Stimulated activated CD4-positive, alpha-beta T cell treated with anti-CD3 and anti-CD28 coated beads, Interleukin-15, amount 100 ng/mL, for 24 hours (primary cell): ENCODE data around the gene SGSH.
"Not testable (repeated sequence)": the region's sequence is repeated elsewhere in the genome, so short reads cannot be mapped to it uniquely, and the experiment has no call there.

Experiments
- DNase-seq: peaks from one replicate; pipeline ENCODE4 v3.0.0-alpha.2; 2020

The SGSH gene

DNA sequence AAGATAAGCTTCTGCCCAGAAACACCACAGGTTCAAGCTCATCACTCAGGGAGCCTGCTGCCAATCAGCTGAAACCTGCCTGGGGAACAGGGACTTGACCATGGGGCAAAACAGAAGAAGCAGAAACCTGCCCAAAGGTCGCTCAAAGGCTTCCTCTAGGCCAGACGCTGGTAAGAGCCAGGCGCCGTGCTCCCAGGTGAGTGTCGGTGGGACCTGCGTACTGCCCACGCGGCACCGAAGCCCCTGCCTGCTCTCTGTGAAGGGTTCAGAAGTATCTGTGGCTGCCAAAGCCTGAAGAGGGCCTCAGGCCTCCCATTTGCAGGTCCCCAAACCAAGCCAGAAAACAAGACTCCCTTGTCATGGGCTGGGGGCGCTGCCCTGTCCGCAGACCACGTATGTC is 10.4 kb downstream of the SGSH start:
- no peak for DNase-seq

DNA sequence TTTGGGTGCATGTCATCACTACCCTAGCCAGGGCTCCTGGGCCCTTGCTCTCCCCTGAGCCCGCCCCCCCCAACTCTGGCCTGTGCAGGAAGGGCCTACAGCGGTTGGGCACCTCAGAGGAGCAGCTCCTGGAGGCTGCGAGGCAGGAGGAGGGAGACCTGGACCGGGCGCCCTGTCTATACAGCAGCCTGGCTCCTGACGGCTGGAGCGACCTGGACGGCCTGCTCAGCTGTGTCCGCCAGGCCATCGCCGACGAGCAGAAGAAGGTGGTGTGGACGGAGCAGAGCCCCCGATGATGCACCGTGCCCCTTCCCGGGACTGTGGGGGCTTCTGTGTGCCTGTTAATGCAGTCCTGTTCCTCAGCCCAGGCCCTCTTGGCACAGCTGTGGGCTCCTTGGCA is 12.1 kb downstream of the SGSH start:
- DNase-seq: no peak

DNA sequence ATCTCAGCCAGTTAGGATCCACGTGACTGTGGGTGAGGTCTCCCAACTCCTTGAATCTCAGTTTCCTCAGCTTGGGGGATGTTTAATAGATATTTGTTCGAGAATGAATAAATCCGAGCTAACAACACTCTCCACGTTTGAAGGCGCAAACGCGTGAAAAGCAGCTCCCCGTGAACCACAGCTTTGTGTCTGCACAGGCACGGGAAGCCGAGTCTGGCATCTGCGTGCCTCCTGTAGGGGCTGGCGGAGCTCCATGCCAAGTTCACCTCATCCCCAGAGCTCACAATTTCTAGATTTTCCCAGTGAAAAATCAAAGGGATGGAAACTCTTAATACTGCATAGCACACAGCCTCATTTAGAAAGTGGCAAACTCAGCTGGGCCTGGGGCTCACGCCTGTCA is 14.3 kb downstream of the SGSH start:
- DNase-seq: no peak

DNA sequence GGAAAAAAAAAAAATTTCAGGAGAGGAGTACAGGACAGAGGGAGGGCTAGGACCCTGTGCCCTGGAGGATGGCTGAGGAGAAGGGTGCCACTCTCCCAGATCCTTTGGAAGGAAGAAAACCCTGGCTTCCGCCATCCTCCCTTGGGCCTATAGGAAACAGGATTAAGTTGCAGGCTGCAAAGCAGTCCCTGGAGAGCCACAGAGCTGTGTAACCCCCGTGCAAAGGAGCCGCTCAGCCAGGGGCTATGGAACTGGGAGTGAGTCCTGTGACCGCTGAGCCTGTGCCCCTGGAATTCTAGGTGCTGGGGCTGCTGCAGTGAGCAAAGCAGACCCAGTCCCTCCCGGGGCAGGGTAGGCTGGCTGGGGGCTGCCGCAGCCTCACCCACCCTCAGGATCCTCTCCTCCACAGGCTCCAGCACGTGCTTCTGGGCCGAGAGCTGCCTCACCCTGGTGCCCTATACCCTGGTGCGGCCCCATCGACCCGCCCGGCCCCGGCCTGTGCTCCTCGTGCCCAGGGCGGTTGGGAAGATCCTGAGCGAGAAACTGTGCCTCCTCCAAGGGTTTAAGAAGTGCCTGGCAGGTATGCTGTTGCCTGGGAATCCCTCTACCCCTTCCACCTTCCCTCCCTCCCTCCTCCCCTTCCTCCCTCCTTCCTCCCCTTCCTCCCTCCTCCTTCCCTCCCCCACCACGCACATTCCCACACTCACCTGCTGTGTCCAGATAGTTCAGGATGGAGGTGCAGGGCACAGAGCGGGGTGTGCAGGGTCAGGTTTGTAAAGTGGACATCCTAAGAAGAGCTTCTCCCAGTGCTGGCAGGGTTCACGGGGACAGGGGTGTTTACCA is 15.3 kb downstream of the SGSH start:
- no peak for DNase-seq

DNA sequence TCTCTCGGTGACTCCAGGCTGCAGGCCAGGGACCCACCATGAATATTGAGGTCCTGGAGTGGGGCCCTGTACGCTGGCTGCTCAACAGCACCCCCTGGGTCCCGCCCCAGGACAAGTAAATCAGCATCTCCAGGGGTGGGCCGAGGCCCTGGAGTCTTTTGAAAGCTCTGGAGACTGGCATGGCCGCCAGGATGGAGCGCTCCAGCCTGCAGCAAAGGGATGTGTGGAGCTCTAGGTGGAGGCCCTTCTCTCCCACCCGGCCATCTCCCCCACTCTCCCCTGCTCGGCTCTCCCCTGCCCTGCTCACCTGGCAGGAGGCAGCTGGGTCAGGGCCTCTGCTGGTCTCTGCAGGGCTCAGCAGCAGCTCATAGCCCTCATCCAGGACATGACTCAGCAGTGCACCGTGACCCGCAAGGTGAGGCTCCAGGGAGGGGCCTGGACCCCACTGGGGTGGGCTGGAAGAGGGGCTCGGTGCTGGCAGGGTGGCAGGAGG is 16.6 kb downstream of the SGSH start:
- no peak for DNase-seq

DNA sequence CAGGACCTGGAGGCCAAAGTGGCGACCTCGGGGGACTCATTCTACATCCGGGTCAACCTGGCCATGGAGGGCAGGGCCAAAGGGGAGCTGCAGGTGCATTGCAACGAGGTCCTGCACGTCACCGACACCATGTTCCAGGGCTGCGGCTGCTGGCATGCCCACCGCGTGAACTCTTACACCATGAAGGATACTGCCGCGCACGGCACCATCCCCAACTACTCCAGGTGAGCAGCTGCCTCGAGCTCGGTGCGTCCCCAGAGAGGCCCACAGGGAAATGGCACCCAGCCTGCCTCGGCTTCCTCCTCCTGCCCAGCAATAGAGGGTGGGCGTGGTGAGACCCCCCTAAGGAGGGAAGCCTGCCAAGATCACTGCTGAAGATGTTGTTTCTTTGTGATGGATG is 17.9 kb downstream of the SGSH start:
- no peak for DNase-seq

DNA sequence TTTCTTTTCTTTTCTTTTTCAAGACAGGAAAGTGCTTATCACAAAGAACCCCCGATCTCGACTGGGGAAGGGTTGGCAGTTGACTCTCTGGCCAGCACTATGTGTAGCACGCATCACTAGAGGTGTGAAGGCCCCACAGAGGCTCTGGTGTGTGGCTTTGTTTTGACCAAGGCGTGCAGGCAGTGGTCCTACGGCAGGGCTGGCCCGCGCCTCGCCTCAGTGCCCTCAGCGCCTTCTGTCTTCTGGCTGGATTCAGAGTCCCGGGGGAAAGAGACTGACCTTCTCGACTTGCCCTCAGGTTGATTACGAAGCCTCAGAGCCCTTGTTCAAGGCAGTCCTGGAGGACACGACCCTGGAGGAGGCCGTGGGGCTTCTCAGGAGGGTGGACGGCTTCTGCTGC is 18.7 kb downstream of the SGSH start:
- DNase-seq: no peak

DNA sequence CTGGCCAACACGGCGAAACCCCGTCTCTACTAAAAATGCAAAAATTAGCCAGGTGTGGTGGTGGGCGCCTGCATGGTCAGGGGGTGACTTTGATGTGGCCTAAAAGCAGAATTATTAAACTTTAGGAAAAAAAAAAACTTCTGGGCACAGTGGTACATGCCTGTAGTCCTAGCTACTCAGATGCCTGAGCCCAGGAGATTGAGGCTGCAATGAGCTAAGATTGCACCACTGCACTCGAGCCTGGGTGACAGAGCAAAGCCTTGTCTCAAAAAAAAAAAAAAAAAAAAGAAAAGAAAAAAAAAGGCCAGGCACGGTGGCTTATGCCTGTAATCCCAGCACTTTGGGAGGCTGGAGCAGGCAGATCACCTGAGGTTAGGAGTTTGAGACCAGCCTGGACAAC is 20.8 kb downstream of the SGSH start:
- DNase-seq: not testable (repeated sequence)

DNA sequence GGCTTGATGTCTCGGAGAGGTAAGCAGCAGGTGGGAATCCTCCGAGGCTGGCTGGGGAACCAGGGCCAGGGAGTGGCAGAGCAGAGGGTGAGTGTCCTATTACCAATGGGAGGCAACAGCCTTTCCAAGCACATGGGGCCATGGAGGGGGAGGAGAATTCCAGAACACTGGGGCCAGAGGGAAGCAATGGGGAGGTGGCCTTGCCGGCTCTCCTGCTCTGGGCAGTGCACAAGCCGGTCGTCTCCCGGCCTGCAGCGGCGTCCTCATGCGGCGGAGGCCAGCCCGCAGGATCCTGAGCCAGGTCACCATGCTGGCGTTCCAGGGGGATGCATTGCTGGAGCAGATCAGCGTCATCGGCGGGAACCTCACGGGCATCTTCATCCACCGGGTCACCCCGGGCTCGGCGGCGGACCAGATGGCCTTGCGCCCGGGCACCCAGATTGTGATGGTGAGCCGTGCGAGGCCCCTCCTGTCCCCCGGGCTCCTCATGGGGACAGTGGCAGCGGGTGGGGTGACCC is 21.9 kb downstream of the SGSH start:
- no peak for DNase-seq

DNA sequence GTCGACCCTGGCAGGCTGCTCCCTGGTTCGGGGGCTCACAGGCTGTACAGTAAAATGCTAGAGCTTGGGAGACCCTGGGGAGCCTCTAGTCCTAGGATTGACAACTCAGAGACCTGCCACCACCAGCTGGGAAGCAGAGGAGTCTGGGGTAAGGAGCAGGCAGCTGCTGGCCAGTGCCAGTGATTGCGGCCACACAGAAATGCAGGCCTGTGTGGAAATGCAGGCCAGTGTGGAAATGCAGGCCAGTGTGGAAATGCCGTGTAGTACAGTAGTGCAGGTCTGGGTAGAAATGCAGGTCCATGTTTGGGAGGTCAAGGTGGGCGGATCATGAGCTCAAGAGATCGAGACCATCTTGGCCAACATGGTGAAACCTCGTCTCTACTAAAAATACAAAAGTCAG is 23.5 kb downstream of the SGSH start:
- no peak for DNase-seq

DNA sequence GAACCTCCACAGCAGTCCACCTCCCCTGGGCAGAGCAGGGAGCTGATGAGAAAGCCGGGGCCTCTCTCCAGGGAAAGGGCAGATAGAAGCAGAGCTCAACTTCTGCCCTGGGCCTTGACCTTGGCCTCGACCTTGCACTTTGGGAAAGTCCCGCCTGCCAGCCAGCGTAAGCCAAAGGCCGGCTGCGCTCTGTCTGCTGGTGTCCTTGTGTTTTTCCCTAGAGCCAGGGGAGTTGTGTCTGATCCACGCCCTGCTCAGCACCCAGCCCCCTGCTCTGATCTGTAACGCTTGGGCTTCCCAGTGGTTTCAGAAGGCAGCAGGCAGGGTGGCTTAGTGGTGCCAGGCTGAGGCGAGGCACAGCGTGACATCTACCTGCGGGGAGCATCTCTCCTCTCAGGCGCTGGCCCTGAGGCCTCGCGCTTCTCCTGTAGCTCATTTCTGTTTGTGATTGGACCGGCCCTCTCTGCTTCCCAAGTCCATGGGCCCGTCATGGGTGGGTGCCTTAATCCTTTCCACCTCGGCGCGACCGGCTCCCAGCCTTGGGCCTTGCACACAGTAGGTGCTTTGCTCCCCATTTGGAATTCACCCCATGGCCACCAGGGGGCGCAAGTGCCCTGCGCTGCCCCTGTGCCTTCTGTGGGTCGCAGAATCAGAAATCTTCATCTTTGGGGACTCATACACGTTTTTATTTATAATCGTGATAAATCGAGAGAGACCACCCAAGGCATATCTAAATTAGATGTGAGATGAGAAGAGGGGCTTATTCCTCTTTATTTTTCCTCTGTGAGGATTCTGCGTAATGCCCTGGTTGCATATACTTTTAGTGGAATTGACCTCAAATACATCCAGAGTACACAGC is 24.2 kb downstream of the SGSH start:
- DNase-seq: peak; percentile 57

DNA sequence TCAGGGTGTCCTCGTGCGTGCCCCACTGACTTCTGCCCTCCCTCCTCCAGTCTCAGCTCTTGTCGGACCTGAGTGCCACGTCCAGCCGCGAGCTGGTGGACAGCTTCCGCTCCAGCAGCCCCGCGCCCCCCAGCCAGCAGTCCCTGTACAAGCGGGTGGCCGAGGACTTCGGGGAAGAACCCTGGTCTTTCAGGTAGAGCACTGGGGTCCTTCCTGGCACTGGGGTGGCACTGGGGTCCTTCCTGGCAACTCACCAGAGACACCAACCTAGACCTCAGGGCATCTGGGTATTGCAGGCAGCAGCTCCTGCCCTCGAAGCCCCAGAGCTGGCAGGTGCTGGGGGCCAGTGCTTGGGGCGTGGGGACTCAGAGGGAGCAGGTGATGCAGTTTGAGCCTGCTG is 25.0 kb downstream of the SGSH start:
- DNase-seq: no peak

DNA sequence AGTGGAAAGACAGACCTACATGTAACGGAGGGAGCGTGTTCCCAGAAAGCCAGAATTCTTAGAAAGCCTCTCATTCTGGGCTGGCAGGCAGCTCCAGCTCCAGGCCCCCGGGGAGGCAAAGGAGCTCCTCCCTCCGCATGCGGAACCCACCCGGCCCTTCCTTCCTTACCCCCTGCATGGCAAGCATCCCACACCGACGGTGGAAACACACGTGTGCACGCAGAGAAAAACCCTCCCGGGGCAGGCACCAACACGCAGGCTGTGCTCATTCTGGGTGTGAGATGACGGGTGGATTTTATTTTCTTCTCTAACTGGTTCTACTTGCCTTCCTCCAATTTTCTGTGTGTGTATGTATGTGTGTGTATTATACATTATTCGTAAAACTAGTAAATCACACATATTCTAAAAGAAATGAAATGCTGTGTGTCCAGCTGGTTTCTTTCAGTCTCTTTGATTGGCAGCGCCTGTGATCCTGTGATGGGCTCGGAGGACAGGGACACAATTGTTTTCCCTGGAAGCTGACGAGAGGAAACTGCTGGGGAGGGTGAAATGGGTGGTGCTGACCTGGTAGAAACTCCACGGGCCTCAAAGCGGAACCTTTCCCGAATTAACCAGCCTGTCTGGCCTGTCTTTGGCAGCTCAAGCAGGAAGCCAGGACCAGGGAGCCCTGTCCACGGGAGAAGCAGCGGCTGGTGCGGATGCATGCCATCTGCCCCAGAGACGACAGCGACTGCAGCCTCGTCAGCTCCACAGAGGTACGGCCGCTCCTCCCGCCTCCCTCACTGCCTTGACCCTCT is 28.1 kb downstream of the SGSH start:
- no peak for DNase-seq

DNA sequence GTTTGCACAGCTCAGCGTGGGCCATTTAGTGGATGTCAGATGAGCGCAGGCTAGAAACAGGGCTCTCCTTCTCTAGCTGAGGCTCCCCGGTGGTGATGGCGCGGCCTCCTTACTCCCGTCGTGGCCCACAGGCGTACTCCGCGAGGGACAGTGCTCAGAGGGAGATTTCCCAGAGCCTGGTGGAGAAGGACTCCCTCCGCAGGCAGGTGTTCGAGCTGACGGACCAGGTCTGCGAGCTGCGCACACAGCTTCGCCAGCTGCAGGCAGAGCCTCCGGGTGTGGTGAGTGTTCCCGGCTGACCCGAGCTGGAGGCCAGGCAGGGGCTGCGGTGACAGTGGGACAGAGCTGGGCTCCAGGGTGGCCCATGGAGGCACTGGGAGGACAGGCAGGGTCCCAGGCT is 28.9 kb downstream of the SGSH start:
- DNase-seq: no peak

DNA sequence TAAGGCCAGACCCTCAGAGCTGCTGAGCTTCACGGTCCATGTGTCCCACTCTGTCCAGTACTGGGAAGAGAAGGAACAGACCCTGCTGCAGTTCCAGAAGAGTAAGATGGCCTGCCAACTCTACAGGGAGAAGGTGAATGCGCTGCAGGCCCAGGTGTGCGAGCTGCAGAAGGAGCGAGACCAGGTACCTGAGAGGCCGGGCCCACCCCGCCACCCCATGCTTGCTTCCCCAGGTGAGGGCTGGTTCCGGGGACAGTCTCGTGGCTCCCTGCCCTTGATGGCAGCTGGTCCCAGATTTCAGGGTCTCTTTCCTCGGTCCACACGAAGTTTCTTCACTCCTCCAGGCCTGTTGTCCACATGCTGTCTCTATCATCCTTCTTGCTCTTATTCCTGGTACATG is 29.4 kb downstream of the SGSH start:
- DNase-seq: no peak

DNA sequence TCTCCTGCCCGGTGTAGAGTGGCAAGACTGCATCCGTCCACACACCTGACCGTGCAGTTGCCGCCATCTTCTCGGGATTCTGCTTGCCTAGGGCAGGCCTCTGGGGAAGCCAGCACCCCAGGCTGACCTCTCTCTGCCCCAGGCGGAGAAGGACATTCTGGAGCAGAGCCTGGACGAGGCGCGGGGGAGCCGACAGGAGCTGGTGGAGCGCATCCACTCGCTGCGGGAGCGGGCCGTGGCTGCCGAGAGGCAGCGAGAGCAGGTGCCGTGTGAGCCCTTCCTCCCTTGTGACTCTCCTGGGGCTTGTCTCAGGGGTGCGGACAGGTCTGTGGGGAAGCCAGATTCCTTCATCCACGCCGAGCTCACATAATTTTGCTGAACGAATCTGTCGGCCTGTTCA is 30.5 kb downstream of the SGSH start:
- DNase-seq: no peak

DNA sequence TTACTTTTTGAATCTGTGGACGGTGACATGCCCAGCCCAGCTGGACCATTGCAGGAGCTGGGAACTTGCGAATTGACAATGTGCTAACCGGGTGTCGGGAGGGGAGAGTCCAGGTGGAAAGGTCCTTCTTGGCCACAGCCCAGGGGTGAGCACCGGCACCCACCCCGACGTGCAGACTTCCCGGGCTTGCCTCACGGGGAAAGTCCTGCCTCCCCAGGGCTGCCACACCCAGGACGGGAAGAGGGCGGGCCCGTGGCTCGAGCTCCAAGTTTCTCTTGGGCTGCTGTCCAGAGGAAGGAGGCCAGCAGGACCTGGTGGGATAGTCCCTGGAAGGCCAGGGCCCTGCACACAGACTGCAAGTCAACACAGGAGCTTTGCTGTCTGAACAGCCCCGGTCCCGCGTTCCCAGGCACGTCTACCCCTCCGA is 32.6 kb downstream of the SGSH start:
- DNase-seq: no peak

DNA sequence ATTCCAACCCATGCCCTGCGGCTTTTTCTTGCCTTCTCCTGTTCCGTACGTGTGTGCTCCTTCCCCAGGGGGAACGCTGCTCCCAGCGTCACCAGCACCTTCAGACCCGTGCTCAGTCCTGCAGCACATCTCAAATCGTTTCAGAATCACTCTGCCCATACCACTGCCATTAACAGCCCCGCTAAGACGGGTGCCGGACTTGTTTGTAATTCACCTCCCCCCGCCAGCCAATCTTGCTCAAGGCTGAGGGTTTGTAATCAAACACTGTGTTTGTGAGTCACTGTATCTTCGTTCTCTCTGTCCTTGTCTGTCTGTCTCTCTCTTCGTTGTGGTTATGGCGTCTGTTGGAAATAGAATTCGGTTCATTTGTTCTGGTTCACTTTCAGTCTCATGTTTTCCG is 33.0 kb downstream of the SGSH start:
- DNase-seq: no peak

DNA sequence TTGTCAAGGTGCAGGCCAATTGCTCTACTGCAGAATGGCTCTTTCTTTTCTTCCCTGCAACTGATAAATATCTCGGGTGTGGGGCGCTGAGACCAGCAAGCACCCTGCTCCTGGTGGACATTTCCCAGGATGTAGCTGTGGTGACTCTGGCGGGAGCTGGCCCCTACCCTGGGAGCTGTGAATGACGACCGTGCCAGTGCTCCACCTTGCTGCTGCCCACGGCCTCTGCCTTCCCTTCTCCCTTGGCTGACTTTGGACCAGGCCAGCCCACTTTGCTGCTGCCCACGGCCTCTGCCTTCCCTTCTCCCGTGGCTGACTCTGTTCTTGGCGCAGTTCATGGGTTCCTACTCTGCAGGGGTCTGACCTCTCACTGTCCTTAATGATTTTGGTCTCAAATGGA is 34.2 kb downstream of the SGSH start:
- no peak for DNase-seq

DNA sequence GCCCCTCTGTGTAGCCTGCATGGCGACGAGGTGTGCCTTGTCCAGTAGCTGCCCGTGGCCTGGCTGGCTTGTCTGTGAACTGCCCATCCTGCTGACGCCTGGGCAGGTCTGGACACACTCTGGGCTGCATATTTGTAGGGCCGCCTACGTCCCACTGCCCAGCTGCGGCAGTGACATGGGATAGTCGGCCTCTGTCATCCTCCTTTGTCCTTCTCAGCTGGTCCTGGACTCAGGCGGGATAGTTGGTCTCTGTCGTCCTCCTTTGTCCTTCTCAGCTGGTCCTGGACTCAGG is 35.8 kb downstream of the SGSH start:
- no peak for DNase-seq

DNA sequence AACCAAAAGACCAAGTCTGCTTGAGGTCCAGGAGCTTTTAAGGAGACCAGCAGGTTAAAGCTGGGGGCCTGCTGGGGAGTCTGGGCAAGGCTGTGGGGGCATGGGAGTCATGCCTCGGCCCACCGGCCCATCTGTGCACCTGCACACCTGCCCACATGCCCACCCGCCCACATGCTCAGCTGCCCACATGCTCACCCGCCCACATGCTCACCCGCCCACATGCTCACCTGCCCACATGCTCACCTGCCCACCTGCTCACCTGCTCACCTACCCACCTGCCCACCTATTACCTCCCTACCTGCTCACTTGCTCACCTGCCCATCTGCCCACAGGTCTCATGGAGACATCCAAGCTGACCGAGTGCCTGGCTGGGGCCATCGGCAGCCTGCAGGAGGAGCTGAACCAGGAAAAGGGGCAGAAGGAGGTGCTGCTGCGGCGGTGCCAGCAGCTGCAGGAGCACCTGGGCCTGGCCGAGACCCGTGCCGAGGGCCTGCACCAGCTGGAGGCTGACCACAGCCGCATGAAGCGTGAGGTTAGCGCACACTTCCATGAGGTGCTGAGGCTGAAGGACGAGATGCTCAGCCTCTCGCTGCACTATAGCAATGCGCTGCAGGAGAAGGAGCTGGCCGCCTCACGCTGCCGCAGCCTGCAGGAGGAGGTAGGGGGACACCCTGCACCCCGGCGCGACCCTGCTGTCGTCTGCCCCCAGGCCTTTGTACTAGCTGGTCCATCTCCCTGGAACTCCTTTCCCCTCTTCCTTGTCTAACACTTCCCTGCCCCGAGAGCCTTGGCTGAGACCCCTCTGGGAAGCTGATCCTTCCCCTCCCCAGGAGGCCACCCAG is 36.3 kb downstream of the SGSH start:
- DNase-seq: no peak

DNA sequence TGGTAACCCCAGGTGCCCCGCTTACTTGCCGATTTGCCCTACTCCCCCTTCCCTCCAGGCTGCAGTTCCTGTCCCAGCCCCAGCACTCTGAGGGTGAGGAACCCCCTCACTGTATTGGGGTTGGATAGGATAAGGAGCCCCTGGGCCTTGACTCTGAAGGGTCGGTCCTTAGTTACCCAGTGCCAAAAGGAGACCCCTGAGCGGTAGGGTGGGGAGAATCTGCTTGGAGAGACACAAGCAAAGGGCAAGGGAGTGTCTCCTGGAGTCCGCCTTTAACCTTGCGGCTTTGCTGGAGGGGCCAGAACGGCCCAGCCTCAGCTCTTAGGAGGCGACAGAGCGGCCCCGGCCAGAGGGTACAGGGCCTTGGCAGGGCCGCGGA is 37.3 kb downstream of the SGSH start:
- DNase-seq: no peak
